Fibroblast of gingiva (primary cell): ENCODE measurements around the gene CSK.

Experiments
- DNase-seq: peaks from one replicate; pipeline ENCODE4 v3.0.0-alpha.2; 2011; ENCODE audit warnings: low read depth

CSK gene

DNA sequence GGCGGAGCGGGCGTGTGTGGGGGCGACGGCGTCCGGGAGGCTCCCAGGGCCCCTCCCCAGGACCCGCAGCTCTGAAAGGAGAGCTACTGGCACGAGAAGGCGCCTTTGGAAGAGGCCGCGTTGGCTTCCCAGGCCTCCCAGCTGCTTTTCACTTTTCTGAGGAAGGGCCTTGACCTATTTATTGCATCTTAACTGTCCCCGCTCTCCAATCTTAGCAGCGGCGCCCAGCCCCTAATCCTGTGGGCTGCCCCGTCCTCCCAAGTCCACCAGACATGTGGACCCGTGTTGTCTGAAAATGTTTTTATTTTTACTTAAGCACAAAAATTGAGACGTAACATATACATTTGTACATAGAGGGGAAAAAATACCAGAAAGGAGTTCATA lies 61.6 kb downstream of the CSK start:
- no peak for DNase-seq

- no peak for DNase-seq
These were observed 62.0 kb downstream of the CSK start for GRCh38 chr15:74843891-74844299.

DNA sequence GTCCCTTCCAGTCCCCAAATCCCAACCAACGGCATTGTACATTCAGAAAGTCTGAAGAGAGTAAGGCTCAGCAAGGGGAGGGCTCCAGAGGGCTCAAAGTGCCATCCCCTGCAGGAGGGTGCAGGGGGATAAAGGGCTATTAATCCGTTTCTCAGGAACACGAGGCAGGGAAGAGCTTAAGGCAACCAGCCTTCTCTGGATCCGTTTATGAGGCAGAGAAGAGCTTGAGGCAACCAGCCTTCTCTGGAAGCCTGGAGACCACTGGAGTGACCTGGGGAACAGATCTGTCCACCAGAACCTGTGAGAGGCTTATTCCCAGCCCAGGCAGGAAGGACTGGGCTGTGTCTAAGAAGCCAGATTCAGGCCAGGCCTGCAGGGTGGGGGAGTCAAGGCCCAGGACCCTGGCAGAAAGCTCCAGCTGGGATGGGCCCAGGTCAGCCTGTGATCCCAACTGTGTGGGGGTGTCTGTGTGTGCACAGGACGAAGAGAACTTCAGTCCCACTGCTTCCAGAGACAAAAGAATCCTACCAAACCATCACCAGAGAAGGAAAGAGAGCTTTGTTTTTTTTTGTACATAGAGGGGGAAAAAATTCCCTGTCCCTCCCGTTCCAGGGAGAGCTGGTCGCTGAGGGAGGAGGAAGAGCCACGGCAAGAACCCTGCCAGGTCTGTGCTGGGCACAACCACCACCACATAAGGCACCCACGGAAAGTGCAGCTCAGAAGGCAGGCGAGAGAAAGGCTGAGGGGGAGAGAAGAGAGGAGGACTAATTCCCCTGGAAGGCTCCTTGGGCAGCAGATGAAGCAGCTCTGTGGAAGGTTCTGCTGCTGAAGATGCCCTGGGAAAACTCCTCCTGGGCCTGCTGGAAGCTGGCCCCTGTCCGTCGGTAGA lies 62.7 kb downstream of the CSK start:
- no peak for DNase-seq

DNA sequence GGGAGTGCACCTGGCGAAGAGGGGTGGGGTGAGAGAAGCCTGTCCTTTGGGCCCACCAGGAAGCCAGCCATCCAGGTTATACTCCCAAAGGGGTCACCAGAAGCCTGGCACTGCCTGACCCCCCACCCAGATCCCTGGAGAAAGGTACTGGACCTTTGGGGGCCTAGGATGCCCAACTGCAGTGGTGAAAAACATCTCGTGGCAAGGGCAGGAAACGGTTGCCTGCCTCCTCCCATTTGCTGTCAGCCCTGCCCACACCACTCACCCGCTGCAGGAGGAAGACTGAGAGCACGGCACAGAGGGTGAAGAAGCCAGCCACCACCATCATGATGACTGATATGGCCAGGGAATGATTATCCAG lies 63.3 kb downstream of the CSK start:
- no peak for DNase-seq

- DNase-seq, result no peak
These were observed 63.7 kb downstream of the CSK start for GRCh38 chr15:74845581-74845980.

GRCh38 chr15:74847432-74847831 lies 65.6 kb downstream of the CSK start:
- DNase-seq, result no peak

DNA sequence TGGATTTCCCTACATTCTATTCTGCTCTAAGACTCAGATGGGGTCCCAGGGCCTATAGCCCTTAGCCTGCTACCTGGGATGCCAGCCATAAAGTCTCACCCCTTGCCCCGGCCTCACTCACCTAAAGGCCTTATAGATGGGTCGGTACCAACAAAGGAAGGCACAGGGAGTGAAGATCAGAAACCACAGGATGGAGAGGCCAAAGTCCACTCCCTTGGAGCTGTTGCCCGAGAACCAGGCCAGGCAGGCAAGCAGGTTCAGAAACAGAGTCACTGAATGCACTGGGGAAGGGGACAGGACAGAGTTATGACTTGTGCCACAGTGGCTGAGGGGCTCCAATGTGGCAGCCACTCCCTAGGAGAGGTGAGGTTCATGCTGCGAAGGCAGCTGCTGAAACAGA lies 68.5 kb downstream of the CSK start:
- DNase-seq, result no peak

DNA sequence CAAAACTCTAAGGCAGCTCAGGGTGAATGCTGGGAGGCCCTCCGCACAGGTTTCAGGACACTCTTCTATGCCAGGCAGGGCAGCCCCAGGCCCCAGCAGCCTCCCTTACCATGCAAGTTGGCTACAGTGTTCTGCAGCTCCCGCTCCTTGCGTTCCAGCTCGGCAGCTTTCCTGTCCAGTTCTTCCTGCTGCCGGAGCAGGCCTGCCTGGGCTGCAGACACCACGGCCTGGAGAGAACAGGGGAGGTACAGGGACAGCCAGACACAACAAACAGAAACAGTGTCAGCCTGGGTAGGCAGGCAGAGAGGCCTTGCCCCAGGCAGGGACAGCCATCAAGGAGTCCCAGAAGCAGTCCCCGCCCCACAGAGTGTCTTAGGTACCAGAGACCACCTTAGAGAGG lies 70.1 kb downstream of the CSK start:
- no peak for DNase-seq
